B cell (primary cell): ENCODE measurements around the gene PDGFA. TPM values are rescaled to one million over a fixed set of nuclear protein-coding genes. Genes with fewer than 3 reads are reported as not detected.

Experiments used
- ATAC-seq: fragments of 200-7000 bp; cut with Tn5 transposase; one replicate; pipeline ENCODE4 v1.10.0; 2021; ENCODE audit warnings: low read depth, mild to moderate bottlenecking, moderate number of reproducible peaks, moderate library complexity
- CTCF ChIA-PET: fragments of 350-600 bp; sonication (Branson Sonifier 250); formaldehyde crosslinking; loops from one replicate; lab custom pipeline; 2021; ENCODE audit warnings: antibody characterized with exemption, inconsistent platforms; lab: Charles Lee
- POLR2A ChIA-PET: fragments of 350-600 bp; sonication (Branson Sonifier 250); formaldehyde crosslinking; loops from one replicate; lab custom pipeline; 2021; ENCODE audit warnings: antibody characterized with exemption; lab: Charles Lee
- DNase-seq: peaks from one replicate; pipeline ENCODE4 v3.0.0; 2013
- H2AFZ ChIP-seq: 2 replicates; pipeline ENCODE4 v1.6.1; 2012; ENCODE audit warnings: mild to moderate bottlenecking, low read depth, low read length; ENCODE audit not compliant: insufficient read depth, poor library complexity, severe bottlenecking
- H3K27ac ChIP-seq, 2 donors: 1 replicate in 1 of 2; 2 replicates in 1 of 2; pipeline ENCODE4 v1.5.1; 2012 to 2013; ENCODE audit warnings: low read length in 2 of 2, mild to moderate bottlenecking in 2 of 2, moderate library complexity in 1 of 2
- H3K27me3 ChIP-seq, 4 experiments: fragments of 200-600 bp in 1 of 4; sonication (generic) in 1 of 4; replicated peaks in 1 of 4; 1 replicate in 2 of 4; 2 replicates in 2 of 4; pipeline versions ENCODE4 v1.6.1 to v1.7.0; 2013 to 2016; ENCODE audit warnings: low read length in 3 of 4, mild to moderate bottlenecking in 2 of 4, mixed read lengths in 1 of 4, moderate library complexity in 1 of 4; ENCODE audit not compliant: insufficient read depth in 4 of 4, control insufficient read depth in 3 of 4; ENCODE audit errors: control extremely low read depth in 1 of 4
- H3K36me3 ChIP-seq, 2 experiments: replicated peaks in 1 of 2; 1 replicate in 1 of 2; 2 replicates in 1 of 2; pipeline versions ENCODE4 v1.6.1 to v1.7.1; 2013; ENCODE audit warnings: low read length in 1 of 2; ENCODE audit not compliant: insufficient read depth in 2 of 2, control insufficient read depth in 1 of 2; ENCODE audit errors: control extremely low read depth in 1 of 2, extremely low read depth in 1 of 2
- H3K4me1 ChIP-seq, 2 donors: fragments of 200-600 bp in 1 of 2; sonication (generic) in 1 of 2; 1 replicate in 1 of 2; 2 replicates in 1 of 2; pipeline versions ENCODE4 v1.5.1 to v1.6.1; 2013 to 2017; ENCODE audit warnings: low read length in 2 of 2; ENCODE audit not compliant: control insufficient read depth in 2 of 2, insufficient read depth in 2 of 2
- H3K4me2 ChIP-seq: replicated peaks from 2 replicates; pipeline ENCODE3; 2012; ENCODE audit warnings: mild to moderate bottlenecking, low read depth, low read length; ENCODE audit not compliant: poor library complexity, severe bottlenecking
- H3K4me3 ChIP-seq, 5 experiments: fragments of 200-600 bp in 1 of 5; sonication (generic) in 1 of 5; 1 replicate in 3 of 5; 2 replicates in 2 of 5; pipeline versions ENCODE4 v1.5.1 to v1.7.0; 2011 to 2016; ENCODE audit warnings: low read length in 4 of 5, mild to moderate bottlenecking in 4 of 5, low read depth in 2 of 5, control low read depth in 1 of 5, moderate library complexity in 1 of 5; ENCODE audit not compliant: insufficient read depth in 1 of 5; ENCODE audit errors: control extremely low read depth in 1 of 5, extremely low read depth in 1 of 5
- H3K79me2 ChIP-seq: fragments of 200-600 bp; sonication (generic); one replicate; pipeline ENCODE4 v1.6.0; 2016; ENCODE audit warnings: low read length; ENCODE audit not compliant: control insufficient read depth, insufficient read depth
- H3K9ac ChIP-seq: fragments of 200-600 bp; sonication (generic); 2 replicates; pipeline ENCODE4 v1.6.1; 2017; ENCODE audit warnings: mild to moderate bottlenecking, low read length, moderate library complexity
- H3K9me3 ChIP-seq, 3 donors: one replicate each; pipeline versions ENCODE4 v1.6.1 to v1.7.1; 2013; ENCODE audit warnings: low read length in 2 of 3; ENCODE audit not compliant: control insufficient read depth in 2 of 3, insufficient read depth in 1 of 3; ENCODE audit errors: control extremely low read depth in 1 of 3
- H4K20me1 ChIP-seq: 2 replicates; pipeline ENCODE4 v1.6.0; 2012; ENCODE audit warnings: mild to moderate bottlenecking, low read length; ENCODE audit not compliant: insufficient read depth, control insufficient read depth, poor library complexity, severe bottlenecking
- H3K27ac Mint-ChIP-seq: one replicate; pipeline ENCODE4 v1.8.0; 2021; ENCODE audit warnings: mixed read lengths
- H3K27me3 Mint-ChIP-seq: one replicate; pipeline ENCODE4 v1.8.0; 2021; ENCODE audit warnings: mixed read lengths
- H3K4me1 Mint-ChIP-seq: one replicate; pipeline ENCODE4 v1.8.0; 2021; ENCODE audit warnings: mixed read lengths
- H3K4me3 Mint-ChIP-seq: one replicate; pipeline ENCODE4 v1.8.0; 2021; ENCODE audit warnings: mixed read lengths
- H3K9me3 Mint-ChIP-seq: one replicate; pipeline ENCODE4 v1.8.0; 2022; ENCODE audit warnings: mixed read lengths; ENCODE audit not compliant: insufficient read depth
- EZH2 ChIP-seq: IDR thresholded peaks from 2 replicates; pipeline ENCODE4 v1.6.1; 2012; ENCODE audit warnings: borderline replicate concordance, low read depth, mild to moderate bottlenecking, moderate library complexity, low read length; ENCODE audit not compliant: insufficient read depth, poor library complexity, severe bottlenecking
- WGBS: methylation state at CpG from one replicate; pipeline ENCODE4 v1.1.5; 2013; ENCODE audit warnings: missing lambda C conversion rate; ENCODE audit not compliant: insufficient coverage; 5-methylcytosine and 5-hydroxymethylcytosine counted together
- intact Hi-C: fragments of 100-400 bp; cut with micrococcal nuclease; formaldehyde crosslinking; loops from one replicate; pipeline ENCODE4 v1.10.0; 2022
- polyA plus RNA-seq: library from polyadenylated mRNA; depleted of rRNA; stranded (reverse); fragments of >200 nt; gene quantifications from 2 replicates; pipeline ENCODE4 v1.2.3, GENCODE V29; 2012
- total RNA-seq, 2 donors: library from RNA; stranded (reverse); fragments of 120-200 nt in 1 of 2; gene quantifications; 1 replicate in 1 of 2; 2 replicates in 1 of 2; pipeline versions ENCODE4 v1.2.3 to v1.2.4, GENCODE V29; 2013 to 2022
- TF ChIP-seq, protein P1 (sequence below): fragments of 200-600 bp; IDR thresholded peaks from one replicate; pipeline ENCODE4 v1.8.0; 2022; ENCODE audit warnings: antibody characterized with exemption, mild to moderate bottlenecking

The PDGFA gene
- total and polyA plus RNA-seq, 2 donors (not counting 1 experiment from before 2014, with no cell fraction given): 0.36 to 1.5 TPM

DNA sequence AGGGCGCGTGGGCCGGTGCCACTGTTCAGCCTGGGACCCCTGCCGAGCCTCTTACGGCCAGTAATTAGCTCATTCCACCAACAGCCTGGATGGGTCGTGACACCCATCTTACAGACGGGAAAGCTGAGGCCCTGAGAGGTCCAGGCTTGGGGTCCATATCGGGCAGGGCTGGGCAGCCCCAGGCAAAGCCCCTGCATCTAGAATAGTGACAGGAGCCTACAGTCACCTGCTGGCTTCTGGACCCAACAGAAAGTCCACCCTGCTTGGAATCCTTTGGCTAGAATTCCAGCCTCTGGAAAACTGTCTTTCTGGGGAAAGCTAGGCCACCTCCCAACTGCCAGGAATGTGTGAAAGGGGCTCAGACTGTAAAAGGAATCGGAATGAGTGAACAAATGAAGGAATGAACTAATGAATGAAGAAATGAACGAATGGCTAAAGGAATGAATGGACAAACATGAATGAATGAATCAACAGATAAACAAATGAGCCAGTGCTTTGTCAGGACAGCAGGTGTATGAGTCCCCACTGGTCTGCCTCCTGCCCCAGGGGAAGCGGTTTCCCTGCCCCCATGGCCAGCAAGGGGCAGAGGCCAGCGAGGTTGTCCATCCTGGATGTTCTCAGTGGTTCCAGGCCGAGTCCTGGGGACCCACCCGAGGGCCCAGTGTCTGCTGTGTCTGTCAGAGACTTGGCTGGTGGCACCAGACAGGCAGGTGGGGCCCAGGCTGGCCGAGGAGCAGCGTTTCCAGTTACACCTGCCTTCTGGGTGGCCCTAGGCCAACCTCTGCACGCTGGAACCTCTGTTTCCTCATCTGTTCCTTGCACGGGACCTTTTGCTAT, 24.1 kb upstream of the PDGFA start:
- no peak overlapping the region for H3K4me3 Mint-ChIP-seq
- Histone ChIP-seq H3K4me1 (no peaks in the 10 kb centered on the region), H3K27me3 (no peaks in the 10 kb centered on the region), H3K27ac (no peak overlapping the region), H2AFZ (no peak overlapping the region), H3K4me3 (no peak overlapping the region), H3K9ac (no peak overlapping the region), H3K79me2 (no peaks in the 10 kb centered on the region), H3K9me3 (peaks cover 0 to 19% (median 0%) of the 10 kb centered on the region in 3 donors), H3K4me2 (no peak overlapping the region), H4K20me1 (no peaks in the 10 kb centered on the region), H3K36me3 (no peaks in the 10 kb centered on the region)
- no peaks in the 10 kb centered on the region for H3K27me3 Mint-ChIP-seq
- no peaks in the 10 kb centered on the region for H3K9me3 Mint-ChIP-seq
- no peak overlapping the region for H3K27ac Mint-ChIP-seq
- no peak for ATAC-seq
- peaks cover 4% of the 10 kb centered on the region for H3K4me1 Mint-ChIP-seq
- TF ChIP-seq EZH2: no peak
- TF ChIP-seq, protein P1, sequence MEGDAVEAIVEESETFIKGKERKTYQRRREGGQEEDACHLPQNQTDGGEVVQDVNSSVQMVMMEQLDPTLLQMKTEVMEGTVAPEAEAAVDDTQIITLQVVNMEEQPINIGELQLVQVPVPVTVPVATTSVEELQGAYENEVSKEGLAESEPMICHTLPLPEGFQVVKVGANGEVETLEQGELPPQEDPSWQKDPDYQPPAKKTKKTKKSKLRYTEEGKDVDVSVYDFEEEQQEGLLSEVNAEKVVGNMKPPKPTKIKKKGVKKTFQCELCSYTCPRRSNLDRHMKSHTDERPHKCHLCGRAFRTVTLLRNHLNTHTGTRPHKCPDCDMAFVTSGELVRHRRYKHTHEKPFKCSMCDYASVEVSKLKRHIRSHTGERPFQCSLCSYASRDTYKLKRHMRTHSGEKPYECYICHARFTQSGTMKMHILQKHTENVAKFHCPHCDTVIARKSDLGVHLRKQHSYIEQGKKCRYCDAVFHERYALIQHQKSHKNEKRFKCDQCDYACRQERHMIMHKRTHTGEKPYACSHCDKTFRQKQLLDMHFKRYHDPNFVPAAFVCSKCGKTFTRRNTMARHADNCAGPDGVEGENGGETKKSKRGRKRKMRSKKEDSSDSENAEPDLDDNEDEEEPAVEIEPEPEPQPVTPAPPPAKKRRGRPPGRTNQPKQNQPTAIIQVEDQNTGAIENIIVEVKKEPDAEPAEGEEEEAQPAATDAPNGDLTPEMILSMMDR: no peak
- no peak for DNase-seq
- ChIA-PET POLR2A (no interaction called here), CTCF (no interaction called here)
- intact Hi-C loops: no loop called here
- WGBS: 86% methylated on average over 18 of the region's 18 CpGs

DNA sequence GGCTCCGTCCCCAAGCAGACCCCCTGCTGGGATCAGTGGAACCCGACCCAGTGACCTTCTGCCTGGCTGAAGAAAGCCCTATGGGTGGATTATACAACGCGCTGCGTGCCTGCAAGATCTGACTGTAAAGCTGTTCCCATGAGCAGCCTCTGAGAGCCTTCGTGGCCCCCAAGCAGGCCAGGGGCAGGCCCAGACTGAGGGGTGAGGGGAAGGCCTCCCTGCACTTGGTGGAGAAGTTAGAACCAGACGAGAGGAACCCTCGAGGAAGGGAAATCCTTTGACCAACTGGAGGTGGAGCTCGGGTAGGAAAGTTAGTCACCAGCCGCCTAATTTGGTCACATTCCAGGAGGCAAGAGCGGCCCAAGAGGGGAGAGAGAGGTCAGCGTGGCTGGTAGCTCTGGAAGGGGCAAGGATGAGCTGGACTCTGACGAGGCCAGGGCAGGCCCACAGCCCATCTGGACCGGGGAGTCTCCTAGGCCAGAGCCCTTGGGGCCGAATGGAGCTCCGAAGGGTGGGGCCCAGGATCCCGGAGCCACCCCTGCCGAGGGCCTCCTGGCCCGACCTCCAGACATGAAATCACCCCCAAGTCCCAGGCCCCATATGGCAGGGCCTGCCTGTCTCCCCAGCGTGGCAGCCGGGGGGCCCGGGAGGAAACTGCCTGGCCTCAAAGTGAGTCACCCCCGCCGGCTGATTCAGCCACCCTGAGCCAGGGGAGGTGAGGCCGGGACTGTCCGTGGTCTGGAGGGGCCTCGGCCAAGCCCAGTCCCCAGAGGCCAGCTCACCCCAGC, 23.3 kb upstream of the PDGFA start:
- H2AFZ ChIP-seq: no peak overlapping the region
- CTCF ChIA-PET: no interaction called here

More for the DNA sequence above, 23.3 kb upstream of the PDGFA start:
- H3K27ac Mint-ChIP-seq: no peak overlapping the region
- Histone ChIP-seq H3K79me2 (no peaks in the 10 kb centered on the region), H3K9ac (no peak overlapping the region), H4K20me1 (no peaks in the 10 kb centered on the region), H3K4me1 (no peaks in the 10 kb centered on the region), H3K27ac (no peak overlapping the region), H3K4me2 (no peak overlapping the region), H3K27me3 (no peaks in the 10 kb centered on the region), H3K4me3 (no peak overlapping the region), H3K9me3 (peaks cover 0 to 19% (median 0%) of the 10 kb centered on the region in 3 donors), H3K36me3 (no peaks in the 10 kb centered on the region)
- POLR2A ChIA-PET: no interaction called here
- no peaks in the 10 kb centered on the region for H3K27me3 Mint-ChIP-seq
- H3K4me3 Mint-ChIP-seq: no peak overlapping the region
- H3K4me1 Mint-ChIP-seq: peaks cover 4% of the 10 kb centered on the region
- no peak for TF ChIP-seq EZH2
- TF ChIP-seq, protein P1: no peak
- 74% methylated on average over 27 of the region's 27 CpGs for WGBS
- no peak for ATAC-seq
- H3K9me3 Mint-ChIP-seq: no peaks in the 10 kb centered on the region
- intact Hi-C loops: no loop called here
- no peak for DNase-seq
